Ascending aorta (tissue), 2 donors: ENCODE data around the gene PTCRA. TPM values are rescaled to one million over a fixed set of nuclear protein-coding genes. Genes with fewer than 3 reads are reported as not detected.
"Not testable (repeated sequence)": the region's sequence is repeated elsewhere in the genome, so short reads cannot be mapped to it uniquely, and the experiment has no call there.

ENCODE experiments used
- DNase-seq, 2 donors: peaks; one replicate each; pipeline ENCODE4 v3.0.0-alpha.2; 2019; ENCODE audit warnings: low spot score in 2 of 2
- H3K27ac ChIP-seq, 2 donors: fragments of 200-600 bp; sonication (generic); one replicate each; pipeline ENCODE4 v1.5.1; 2016 to 2017; ENCODE audit warnings: mild to moderate bottlenecking in 1 of 2
- H3K27me3 ChIP-seq: fragments of 200-600 bp; sonication (generic); one replicate; pipeline ENCODE4 v1.5.1; 2017
- H3K36me3 ChIP-seq, 2 donors: fragments of 200-600 bp; sonication (generic); one replicate each; pipeline ENCODE4 v1.5.1; 2016
- H3K4me1 ChIP-seq, 2 donors: fragments of 200-600 bp; sonication (generic); one replicate each; pipeline ENCODE4 v1.5.1; 2016 to 2017; ENCODE audit warnings: mild to moderate bottlenecking in 1 of 2
- H3K4me3 ChIP-seq, 2 donors: fragments of 200-600 bp; sonication (generic); one replicate each; pipeline ENCODE4 v1.5.1; 2016 to 2017; ENCODE audit warnings: mild to moderate bottlenecking in 1 of 2
- H3K9me3 ChIP-seq, 2 donors: fragments of 200-600 bp; sonication (generic); one replicate each; pipeline ENCODE4 v1.5.1; 2016
- intact Hi-C: fragments of 100-400 bp; cut with DNase I; formaldehyde crosslinking; loops from one replicate; pipeline ENCODE4 v1.15.1; 2023
- total RNA-seq: library from RNA; depleted of rRNA; stranded (reverse); fragments of >200 nt; gene quantifications from one replicate; pipeline ENCODE4 v1.1.0, GENCODE V29; 2016
- TF ChIP-seq, protein P1 (sequence below), 3 experiments: fragments of 200-600 bp in 2 of 3; fragments of 450-650 bp in 1 of 3; sonication (generic) in 2 of 3; IDR thresholded peaks; one replicate each; pipeline ENCODE4 v1.5.1; 2016 to 2019; ENCODE audit warnings: antibody characterized with exemption in 3 of 3, mild to moderate bottlenecking in 1 of 3, moderate library complexity in 1 of 3

The PTCRA gene
- total RNA-seq, 1 donor from 2014 or later = not detected

DNA sequence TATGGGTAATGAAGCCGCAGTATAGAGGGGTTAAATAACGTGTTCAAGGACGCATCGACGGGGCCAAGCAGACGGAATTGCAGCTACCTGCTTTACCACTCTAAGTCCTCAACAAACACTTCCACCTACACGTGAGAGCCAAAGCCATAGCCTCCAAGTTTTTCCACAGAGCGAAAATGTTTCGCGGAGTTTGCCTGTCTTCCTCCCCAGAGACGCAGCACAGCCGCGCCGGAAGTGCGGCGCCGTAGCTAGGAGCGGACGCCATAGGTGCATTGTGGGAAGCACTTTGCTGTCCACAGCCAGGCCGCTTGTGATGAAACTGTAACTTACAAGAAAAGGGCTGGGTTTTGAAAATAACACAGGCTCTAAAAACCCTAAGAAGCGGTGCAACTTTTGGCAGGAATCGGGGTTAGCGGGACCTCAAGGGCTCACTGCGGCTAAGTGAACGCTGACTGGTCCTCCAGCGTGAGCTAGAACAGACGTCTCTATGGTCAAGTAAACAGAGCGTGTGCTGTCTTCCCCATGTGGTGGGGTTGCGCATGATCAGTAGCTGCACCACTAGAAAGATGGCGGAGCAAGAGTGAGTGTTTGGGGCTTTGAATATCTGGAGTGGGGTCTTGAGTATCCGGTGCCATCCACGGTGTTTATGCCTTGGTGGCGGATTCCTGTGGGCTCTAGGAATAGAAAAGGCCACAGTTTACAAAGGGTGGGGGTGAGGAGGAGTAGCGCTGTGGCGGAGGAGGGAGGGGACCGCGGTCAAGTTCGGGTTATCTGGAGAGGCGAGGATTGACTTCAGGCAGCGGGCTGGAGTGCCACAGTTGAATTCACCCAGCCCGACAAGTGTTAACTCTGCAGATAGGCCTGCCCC lies 36.2 kb upstream of the PTCRA start, which contains the start of gene RPL7L1:
RPL7L1 (plus strand) TSS at position 245 of the 868 bp plus-strand sequence; CDS start at position 540, 295 bp downstream.
- Histone ChIP-seq H3K4me1 (peaks cover 5 to 18% of the 10 kb centered on the region in 2 donors), H3K36me3 (peaks cover 28 to 29% of the 10 kb centered on the region in 2 donors), H3K27me3 (no peaks in the 10 kb centered on the region), H3K9me3 (no peaks in the 10 kb centered on the region), H3K4me3 (peak within 1 kb of the TSS; percentile 65 to 66), H3K27ac (peak within 1 kb of the TSS; percentile 85 to 95)
- TF ChIP-seq, protein P1, sequence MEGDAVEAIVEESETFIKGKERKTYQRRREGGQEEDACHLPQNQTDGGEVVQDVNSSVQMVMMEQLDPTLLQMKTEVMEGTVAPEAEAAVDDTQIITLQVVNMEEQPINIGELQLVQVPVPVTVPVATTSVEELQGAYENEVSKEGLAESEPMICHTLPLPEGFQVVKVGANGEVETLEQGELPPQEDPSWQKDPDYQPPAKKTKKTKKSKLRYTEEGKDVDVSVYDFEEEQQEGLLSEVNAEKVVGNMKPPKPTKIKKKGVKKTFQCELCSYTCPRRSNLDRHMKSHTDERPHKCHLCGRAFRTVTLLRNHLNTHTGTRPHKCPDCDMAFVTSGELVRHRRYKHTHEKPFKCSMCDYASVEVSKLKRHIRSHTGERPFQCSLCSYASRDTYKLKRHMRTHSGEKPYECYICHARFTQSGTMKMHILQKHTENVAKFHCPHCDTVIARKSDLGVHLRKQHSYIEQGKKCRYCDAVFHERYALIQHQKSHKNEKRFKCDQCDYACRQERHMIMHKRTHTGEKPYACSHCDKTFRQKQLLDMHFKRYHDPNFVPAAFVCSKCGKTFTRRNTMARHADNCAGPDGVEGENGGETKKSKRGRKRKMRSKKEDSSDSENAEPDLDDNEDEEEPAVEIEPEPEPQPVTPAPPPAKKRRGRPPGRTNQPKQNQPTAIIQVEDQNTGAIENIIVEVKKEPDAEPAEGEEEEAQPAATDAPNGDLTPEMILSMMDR (IDR thresholded peaks at IDR 0.05) = no peak
- peak; percentile 42 to 89 for DNase-seq
- intact Hi-C loops = loop anchor here (2.0 to 5.0 kb wide), 2 partner anchors 97 to 153 kb away; partner anchors contain the start of gene BICRAL

DNA sequence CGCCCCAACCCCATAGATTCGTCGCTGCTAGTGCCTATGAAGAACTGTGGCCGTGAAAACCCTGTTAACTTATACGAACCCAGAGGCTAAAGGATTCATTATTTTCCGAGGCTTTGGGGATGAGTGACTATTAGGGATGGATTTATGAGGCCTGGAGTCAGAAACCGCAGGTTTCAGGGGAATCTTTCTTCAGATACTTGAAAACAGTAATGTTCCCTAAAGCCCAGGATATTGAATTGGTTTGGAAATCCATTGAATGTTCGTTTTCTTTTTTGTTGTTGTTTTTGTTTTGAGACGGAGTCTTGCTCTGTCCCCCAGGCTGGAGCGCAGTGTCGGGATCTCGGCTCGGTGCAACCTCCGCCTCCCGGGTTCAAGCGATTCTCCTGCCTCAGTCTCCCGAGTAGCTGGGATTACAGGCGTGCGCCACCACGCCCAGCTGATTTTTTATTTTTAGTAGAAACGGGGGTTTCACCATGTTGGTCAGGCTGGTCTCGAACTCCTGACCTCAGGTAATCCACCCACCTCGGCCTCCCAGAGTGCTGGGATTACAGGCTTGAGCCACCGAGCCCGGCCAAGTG lies 35.5 kb upstream of the PTCRA start:
- H3K4me3 ChIP-seq = peak overlapping the region; percentile 65 to 66
- H3K27ac ChIP-seq = peak overlapping the region; percentile 85 to 95
- H3K27me3 ChIP-seq, DNase-seq, intact Hi-C loops, H3K9me3 ChIP-seq: not testable (repeated sequence)
- peaks cover 5 to 18% of the 10 kb centered on the region in 2 donors for H3K4me1 ChIP-seq
- peaks cover 35 to 36% of the 10 kb centered on the region in 2 donors for H3K36me3 ChIP-seq

DNA sequence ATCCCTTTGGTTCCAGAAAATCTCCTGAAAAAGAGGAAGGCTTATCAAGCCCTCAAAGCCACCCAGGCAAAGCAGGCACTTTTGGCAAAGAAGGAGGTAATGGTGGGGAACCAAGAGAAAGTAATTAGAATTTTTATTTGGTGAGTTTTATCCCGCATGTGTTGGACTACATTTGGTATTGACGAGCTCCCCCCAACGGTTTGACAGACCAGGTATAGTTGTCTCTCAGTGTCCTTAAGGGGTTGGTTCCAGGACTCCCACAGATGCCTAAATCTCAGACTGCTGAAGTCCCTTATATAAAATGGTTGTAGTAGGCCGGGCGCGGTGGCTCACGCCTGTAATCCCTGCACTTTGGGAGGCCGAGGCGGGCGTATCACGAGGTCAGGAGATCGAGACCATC lies 35.0 kb upstream of the PTCRA start:
- peak overlapping the region; percentile 85 to 95 for H3K27ac ChIP-seq
- peaks cover 41 to 42% of the 10 kb centered on the region in 2 donors for H3K36me3 ChIP-seq
- H3K27me3 ChIP-seq, intact Hi-C loops, DNase-seq, H3K9me3 ChIP-seq: not testable (repeated sequence)
- H3K4me1 ChIP-seq = peaks cover 5 to 18% of the 10 kb centered on the region in 2 donors
- H3K4me3 ChIP-seq = peak overlapping the region; percentile 65 to 66

DNA sequence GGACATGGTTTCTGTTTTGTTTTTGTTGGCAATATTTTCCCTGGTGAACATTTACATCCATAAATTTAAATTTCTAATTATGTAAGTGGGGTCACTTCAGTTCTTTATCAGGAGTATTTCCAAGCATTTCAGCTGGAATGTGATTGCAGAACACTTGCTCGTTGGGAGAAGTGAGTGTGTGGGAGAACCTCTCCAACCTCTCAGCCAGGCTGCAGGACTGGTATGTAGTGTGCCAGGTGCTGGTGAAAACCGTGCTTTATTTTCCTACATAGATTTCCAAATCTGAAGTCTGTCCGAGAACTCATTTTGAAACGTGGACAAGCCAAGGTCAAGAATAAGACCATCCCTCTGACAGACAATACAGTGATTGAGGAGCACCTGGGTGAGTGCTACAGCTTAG lies 30.2 kb upstream of the PTCRA start:
- no peak for DNase-seq
- TF ChIP-seq, protein P1 (IDR thresholded peaks at IDR 0.05) = no peak
- Histone ChIP-seq H3K9me3 (no peaks in the 10 kb centered on the region), H3K27ac (no peak overlapping the region), H3K27me3 (no peaks in the 10 kb centered on the region), H3K4me3 (no peak overlapping the region), H3K4me1 (peaks cover 0 to 10% of the 10 kb centered on the region in 2 donors), H3K36me3 (peaks cover 57 to 58% of the 10 kb centered on the region in 2 donors)
- intact Hi-C loops = no loop called here

DNA sequence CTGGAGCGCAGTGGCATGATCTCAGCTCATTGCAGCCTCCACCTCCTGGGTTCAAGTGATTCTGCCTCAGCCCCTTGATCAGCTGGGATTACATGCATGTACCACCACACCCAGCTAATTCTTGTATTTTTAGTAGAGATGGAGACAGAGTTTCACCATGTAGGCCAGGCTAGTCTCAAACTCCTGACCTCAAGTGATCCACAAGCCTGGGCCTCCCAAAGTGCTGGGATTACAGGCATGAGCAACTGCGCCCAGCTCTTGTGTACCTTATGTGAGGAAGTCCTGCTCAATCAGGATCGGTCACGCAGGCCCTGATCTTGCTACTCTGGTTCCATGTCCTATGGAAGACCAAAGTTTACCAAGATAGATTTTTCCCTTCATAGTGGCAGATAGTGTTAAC lies 27.7 kb upstream of the PTCRA start:
- H3K4me3 ChIP-seq, H3K27me3 ChIP-seq, DNase-seq, intact Hi-C loops, H3K9me3 ChIP-seq, H3K4me1 ChIP-seq, H3K27ac ChIP-seq: not testable (repeated sequence)
- H3K36me3 ChIP-seq = peaks cover 43% of the 10 kb centered on the region in 2 donors

DNA sequence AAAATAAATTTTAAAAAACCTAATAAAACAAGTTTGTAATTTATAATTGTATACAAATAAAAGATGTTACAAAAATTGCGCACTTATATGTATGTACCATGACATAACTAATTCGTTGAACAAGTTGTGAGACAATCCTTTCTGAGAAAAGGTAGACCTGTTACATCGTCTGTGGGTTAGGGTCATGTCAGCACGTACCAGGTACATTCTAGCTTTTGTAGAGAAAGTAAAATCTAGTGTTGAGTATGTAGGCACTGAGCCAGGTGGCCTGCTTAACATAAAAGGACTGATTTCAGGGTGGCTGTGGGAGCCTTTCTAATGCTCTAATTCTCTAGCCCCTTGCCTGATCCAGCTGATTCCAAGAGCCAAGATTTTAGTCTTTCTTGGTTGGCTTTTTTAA lies 26.0 kb upstream of the PTCRA start:
- peak overlapping the region; percentile 84 to 91 for H3K27ac ChIP-seq
- peak overlapping the region; percentile 86 to 94 for H3K4me3 ChIP-seq
- no peaks in the 10 kb centered on the region for H3K9me3 ChIP-seq
- no peaks in the 10 kb centered on the region for H3K27me3 ChIP-seq
- H3K4me1 ChIP-seq = peaks cover 0 to 5% of the 10 kb centered on the region in 2 donors
- TF ChIP-seq, protein P1 (IDR thresholded peaks at IDR 0.05) = no peak
- peaks cover 27% of the 10 kb centered on the region in 2 donors for H3K36me3 ChIP-seq
- no peak for DNase-seq
- intact Hi-C loops = no loop called here
